Neuronal stem cell (in vitro differentiated cells): ENCODE results near the gene EGR1.
A peak's percentile ranks its signal among the peaks of the same experiment; 100 is the strongest.
"Not testable (repeated sequence)": the region's sequence is repeated elsewhere in the genome, so short reads cannot be mapped to it uniquely, and the experiment has no call there.

ENCODE experiments used
- DNase-seq: peaks from one replicate; pipeline ENCODE4 v3.0.0-alpha.2; 2013; ENCODE audit warnings: low spot score
- H2AFZ ChIP-seq: one replicate; pipeline ENCODE4 v1.6.1; 2013; ENCODE audit warnings: mild to moderate bottlenecking, low read length, inconsistent platforms
- H2AK5ac ChIP-seq: 2 replicates; pipeline ENCODE4 v1.6.1; 2013; ENCODE audit warnings: low read depth, mild to moderate bottlenecking, inconsistent platforms, low read length, moderate library complexity, mixed read lengths
- H2BK120ac ChIP-seq: 2 replicates; pipeline ENCODE4 v1.6.1; 2013; ENCODE audit warnings: low read depth, mild to moderate bottlenecking, inconsistent platforms, low read length, moderate library complexity, mixed read lengths
- H2BK12ac ChIP-seq: one replicate; pipeline ENCODE4 v1.6.1; 2013; ENCODE audit warnings: low read length, inconsistent platforms
- H2BK15ac ChIP-seq: 2 replicates; pipeline ENCODE4 v1.6.1; 2013; ENCODE audit warnings: mild to moderate bottlenecking, low read length, inconsistent platforms, mixed read lengths
- H2BK5ac ChIP-seq: one replicate; pipeline ENCODE4 v1.6.1; 2013; ENCODE audit warnings: inconsistent platforms, mild to moderate bottlenecking, low read length, moderate library complexity
- H3K14ac ChIP-seq: one replicate; pipeline ENCODE4 v1.6.1; 2013; ENCODE audit warnings: low read length, inconsistent platforms
- H3K18ac ChIP-seq: 2 replicates; pipeline ENCODE4 v1.6.1; 2013; ENCODE audit warnings: low read length, inconsistent platforms
- H3K23ac ChIP-seq: 2 replicates; pipeline ENCODE4 v1.6.1; 2013; ENCODE audit warnings: low read depth, mild to moderate bottlenecking, mixed read lengths, low read length, inconsistent platforms; ENCODE audit not compliant: poor library complexity
- H3K27ac ChIP-seq: replicated peaks from 3 replicates; pipeline ENCODE4 v1.5.1; 2013; ENCODE audit warnings: low read length, inconsistent platforms
- H3K27me3 ChIP-seq, 3 experiments: 2 replicates each; pipeline ENCODE4 v1.6.1; 2013; ENCODE audit warnings: low read length in 3 of 3, mild to moderate bottlenecking in 2 of 3, inconsistent platforms in 1 of 3, low read depth in 1 of 3, mixed read lengths in 1 of 3, moderate library complexity in 1 of 3; ENCODE audit not compliant: control insufficient read depth in 3 of 3, insufficient read depth in 3 of 3
- H3K36me3 ChIP-seq, 2 donors: replicated peaks in 1 of 2; 2 replicates each; pipeline ENCODE4 v1.6.1; 2013; ENCODE audit warnings: low read length in 2 of 2; ENCODE audit not compliant: control insufficient read depth in 2 of 2, insufficient read depth in 2 of 2
- H3K4ac ChIP-seq: 2 replicates; pipeline ENCODE4 v1.6.1; 2013; ENCODE audit warnings: inconsistent platforms, mild to moderate bottlenecking, low read length, moderate library complexity
- H3K4me1 ChIP-seq, 2 donors: 1 replicate in 1 of 2; 2 replicates in 1 of 2; pipeline ENCODE4 v1.6.1; 2013; ENCODE audit warnings: low read length in 2 of 2, low read depth in 1 of 2; ENCODE audit not compliant: control insufficient read depth in 2 of 2, insufficient read depth in 1 of 2
- H3K4me2 ChIP-seq: one replicate; pipeline ENCODE4 v1.6.1; 2013; ENCODE audit warnings: mild to moderate bottlenecking, low read length, inconsistent platforms; ENCODE audit not compliant: insufficient read depth, poor library complexity, severe bottlenecking
- H3K4me3 ChIP-seq, 2 donors: 2 replicates each; pipeline ENCODE4 v1.5.1; 2013; ENCODE audit warnings: low read length in 2 of 2, mild to moderate bottlenecking in 2 of 2, inconsistent platforms in 1 of 2, moderate library complexity in 1 of 2
- H3K79me1 ChIP-seq: one replicate; pipeline ENCODE4 v1.6.1; 2013; ENCODE audit warnings: low read depth, mild to moderate bottlenecking, inconsistent platforms, low read length, moderate library complexity
- H3K9ac ChIP-seq: one replicate; pipeline ENCODE4 v1.6.1; 2013; ENCODE audit warnings: mild to moderate bottlenecking, low read depth, low read length, inconsistent platforms; ENCODE audit not compliant: poor library complexity
- H3K9me3 ChIP-seq, 2 donors: replicated peaks in 1 of 2; 2 replicates each; pipeline versions ENCODE3 to v1.6.1; 2013; ENCODE audit warnings: low read length in 2 of 2, mild to moderate bottlenecking in 2 of 2, inconsistent platforms in 1 of 2, low read depth in 1 of 2, mixed read lengths in 1 of 2, moderate library complexity in 1 of 2; ENCODE audit not compliant: control insufficient read depth in 2 of 2, insufficient read depth in 1 of 2
- H4K8ac ChIP-seq: one replicate; pipeline ENCODE4 v1.6.1; 2013; ENCODE audit warnings: low read depth, mild to moderate bottlenecking, inconsistent platforms, low read length, moderate library complexity
- H4K91ac ChIP-seq: one replicate; pipeline ENCODE4 v1.6.1; 2013; ENCODE audit warnings: low read length, low read depth, mild to moderate bottlenecking, inconsistent platforms; ENCODE audit not compliant: poor library complexity
- WGBS, 2 donors: extraction: QIAGEN DNeasy Blood & Tissue Kit; methylation state at CpG; one replicate each; pipeline ENCODE4 v1.1.7; 2013; ENCODE audit warnings: missing lambda C conversion rate in 2 of 2, mixed read lengths in 1 of 2; ENCODE audit not compliant: insufficient read length in 2 of 2, insufficient replicate concordance in 1 of 2; ENCODE audit errors: extremely low coverage in 2 of 2; 5-methylcytosine and 5-hydroxymethylcytosine counted together

EGR1 gene

DNA sequence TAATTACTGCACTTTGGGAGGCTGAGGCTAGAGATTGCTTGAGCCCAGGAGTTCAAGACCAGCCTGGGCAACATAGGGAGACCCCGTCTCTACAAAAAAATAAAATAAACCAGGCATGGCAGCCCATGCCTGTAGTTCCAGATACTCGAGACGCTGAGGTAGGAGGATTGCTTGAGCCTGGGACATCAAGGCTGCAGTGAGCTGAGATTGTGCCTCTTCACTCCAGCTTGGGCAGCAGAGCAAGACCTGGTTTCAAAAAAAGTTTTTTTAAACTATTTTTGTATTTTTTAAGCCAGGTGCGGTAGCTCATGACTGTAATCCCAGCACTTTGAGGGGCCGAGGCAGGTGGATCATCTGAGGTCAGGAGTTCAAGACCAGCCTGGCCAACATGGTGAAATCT lies 7.9 kb downstream of the EGR1 start:
- H4K91ac ChIP-seq, H3K27ac ChIP-seq, H2BK120ac ChIP-seq, H3K4me2 ChIP-seq, H2BK15ac ChIP-seq, H2BK5ac ChIP-seq, H3K18ac ChIP-seq, H3K79me1 ChIP-seq, H4K8ac ChIP-seq, H3K27me3 ChIP-seq, DNase-seq, H2BK12ac ChIP-seq, H3K23ac ChIP-seq, H2AK5ac ChIP-seq, H3K4ac ChIP-seq, H3K14ac ChIP-seq, H3K9me3 ChIP-seq, H3K9ac ChIP-seq, H3K4me1 ChIP-seq, H2AFZ ChIP-seq, H3K4me3 ChIP-seq: not testable (repeated sequence)
- H3K36me3 ChIP-seq = peaks cover 1 to 16% of the 10 kb centered on the region in 2 donors
- WGBS, 2 donors = no CpG with 5 or more reads among the region's 5 CpGs

- Histone ChIP-seq H3K4me1 (no peaks in the 10 kb centered on the region), H2AFZ (no peak overlapping the region), H3K18ac (no peak overlapping the region), H4K8ac (no peak overlapping the region), H3K36me3 (no peaks in the 10 kb centered on the region), H3K4me3 (no peak overlapping the region), H3K9ac (no peak overlapping the region), H3K23ac (no peak overlapping the region), H3K14ac (no peak overlapping the region), H3K79me1 (no peaks in the 10 kb centered on the region), H3K4me2 (no peak overlapping the region), H3K4ac (no peak overlapping the region), H3K9me3 (no peaks in the 10 kb centered on the region), H2BK5ac (no peak overlapping the region), H3K27me3 (no peaks in the 10 kb centered on the region), H3K27ac (no peak overlapping the region), H2AK5ac (no peak overlapping the region), H4K91ac (no peak overlapping the region), H2BK120ac (no peak overlapping the region), H2BK12ac (no peak overlapping the region), H2BK15ac (no peak overlapping the region)
- no CpG with 5 or more reads among the region's 7 CpGs for whole genome bisulfite sequencing, 2 donors
- DNase-seq = no peak
Observed at GRCh38 chr5:138476918-138477317, 11.6 kb downstream of the EGR1 start.

GRCh38 chr5:138482638-138483037 lies 17.4 kb downstream of the EGR1 start:
- Histone ChIP-seq H4K8ac (no peak overlapping the region), H3K27ac (no peak overlapping the region), H3K9me3 (no peaks in the 10 kb centered on the region), H3K4ac (no peak overlapping the region), H3K79me1 (no peaks in the 10 kb centered on the region), H2AFZ (peak overlapping the region; percentile 5), H2AK5ac (no peak overlapping the region), H3K14ac (no peak overlapping the region), H3K9ac (no peak overlapping the region), H3K27me3 (no peaks in the 10 kb centered on the region), H4K91ac (no peak overlapping the region), H2BK120ac (no peak overlapping the region), H3K23ac (no peak overlapping the region), H2BK5ac (no peak overlapping the region), H2BK12ac (no peak overlapping the region), H3K36me3 (no peaks in the 10 kb centered on the region), H3K4me1 (peaks cover 2 to 3% of the 10 kb centered on the region in 2 donors), H3K4me2 (no peak overlapping the region), H3K18ac (no peak overlapping the region), H2BK15ac (no peak overlapping the region), H3K4me3 (no peak overlapping the region)
- WGBS, 2 donors = no CpG with 5 or more reads among the region's 4 CpGs
- no peak for DNase-seq

- no peak overlapping the region for H2BK15ac ChIP-seq
- H3K18ac ChIP-seq = no peak overlapping the region
- DNase-seq = no peak
- no peak overlapping the region for H3K27ac ChIP-seq
- no peak overlapping the region for H4K91ac ChIP-seq
- H2AK5ac ChIP-seq = no peak overlapping the region
- peaks cover 0 to 2% of the 10 kb centered on the region in 2 donors for H3K9me3 ChIP-seq
- H3K4me2 ChIP-seq = no peak overlapping the region
- H3K4me1 ChIP-seq = peaks cover 24 to 40% of the 10 kb centered on the region in 2 donors
- no peaks in the 10 kb centered on the region for H3K79me1 ChIP-seq
- no peak overlapping the region for H2BK12ac ChIP-seq
- WGBS, 2 donors = no CpG with 5 or more reads among the region's 5 CpGs
- no peak overlapping the region for H4K8ac ChIP-seq
- no peaks in the 10 kb centered on the region for H3K36me3 ChIP-seq
- H3K23ac ChIP-seq = no peak overlapping the region
- no peak overlapping the region for H3K4me3 ChIP-seq
- no peak overlapping the region for H2BK120ac ChIP-seq
- H2BK5ac ChIP-seq = no peak overlapping the region
- no peak overlapping the region for H2AFZ ChIP-seq
- H3K9ac ChIP-seq = no peak overlapping the region
- peaks cover 0 to 3% (median 0%) of the 10 kb centered on the region in 3 experiments for H3K27me3 ChIP-seq
- H3K14ac ChIP-seq = no peak overlapping the region
- no peak overlapping the region for H3K4ac ChIP-seq
Observed at GRCh38 chr5:138488481-138488945, 23.2 kb downstream of the EGR1 start.
